T-helper 17 cell (primary cell): Measurements from ENCODE around the gene GMPR2. TPM values are rescaled to one million over a fixed set of nuclear protein-coding genes. Genes with fewer than 3 reads are reported as not detected.

Source experiments
- total RNA-seq, 4 donors: library from RNA in 2 of 4; stranded (reverse) in 2 of 4; gene quantifications; one replicate each; pipeline ENCODE4 v1.2.3 and lab custom pipeline; 2022 to 2026

GMPR2 gene
- total RNA-seq, 2 donors from 2014 or later: 37.0 to 44.0 TPM

Other genes starting within 250 kb of the GMPR2 start
- gene DHRS4L2, start 244.0 kb upstream of the GMPR2 start, total RNA-seq: 1 to 10 TPM; 9.9 to 10.0 TPM
- under 1 TPM in 1 of 2 donors, not detected in 1; 0.31 TPM for gene CARMIL3, start 180.9 kb upstream of the GMPR2 start, total RNA-seq
- gene CPNE6, start 161.4 kb upstream of the GMPR2 start, total RNA-seq: not detected
- 10 to 100 TPM; 14.2 to 15.5 TPM for gene PCK2, start 138.6 kb upstream of the GMPR2 start, total RNA-seq
- gene DCAF11, start 118.2 kb upstream of the GMPR2 start, total RNA-seq: 10 to 100 TPM; 75.5 to 86.1 TPM
- gene NRL, start 118.0 kb upstream of the GMPR2 start, total RNA-seq: 1 to 10 TPM; 2.2 to 3.2 TPM
- gene FITM1, start 102.3 kb upstream of the GMPR2 start, total RNA-seq: 1 to 10 TPM; 1.4 to 1.9 TPM
- 100 to 1,000 TPM; 235 to 257 TPM for gene PSME1, start 96.7 kb upstream of the GMPR2 start, total RNA-seq
- 1 to 10 TPM; 8.3 to 9.7 TPM for gene EMC9, start 91.3 kb upstream of the GMPR2 start, total RNA-seq
- 100 to 1,000 TPM; 134 to 141 TPM for gene PSME2, start 86.3 kb upstream of the GMPR2 start, total RNA-seq
- gene RNF31, start 85.4 kb upstream of the GMPR2 start, total RNA-seq: 10 to 100 TPM; 85.8 to 98.3 TPM
- gene IRF9, start 71.7 kb upstream of the GMPR2 start, total RNA-seq: 100 to 1,000 TPM; 172 to 230 TPM
- 10 to 100 TPM; 66.3 to 94.8 TPM for gene REC8, start 60.8 kb upstream of the GMPR2 start, total RNA-seq
- gene IPO4, start 44.1 kb upstream of the GMPR2 start, total RNA-seq: 10 to 100 TPM; 46.6 to 47.3 TPM
- gene TM9SF1, start 37.5 kb upstream of the GMPR2 start, total RNA-seq: 10 to 100 TPM; 22.3 to 22.6 TPM
- under 1 TPM; 0.27 to 0.55 TPM for gene TSSK4, start 27.2 kb upstream of the GMPR2 start, total RNA-seq
- 10 to 100 TPM; 69.9 to 77.2 TPM for gene CHMP4A, start 19.4 kb upstream of the GMPR2 start, total RNA-seq
- gene MDP1, start 16.9 kb upstream of the GMPR2 start, total RNA-seq: 1 to 10 TPM; 4.0 to 5.9 TPM
- gene NEDD8, start 562 bp upstream of the GMPR2 start, total RNA-seq: 10 to 100 TPM; 90.0 to 99.5 TPM
- gene TINF2, start 9.7 kb downstream of the GMPR2 start, total RNA-seq: 100 to 1,000 TPM; 106 to 107 TPM
- gene TGM1, start 30.2 kb downstream of the GMPR2 start, total RNA-seq: 1 to 10 TPM; 3.4 to 4.3 TPM
- 10 to 100 TPM; 54.4 to 72.1 TPM for gene RABGGTA, start 38.7 kb downstream of the GMPR2 start, total RNA-seq
- gene DHRS1, start 66.9 kb downstream of the GMPR2 start, total RNA-seq: 10 to 100 TPM; 24.0 to 27.0 TPM
- gene NOP9, start 66.9 kb downstream of the GMPR2 start, total RNA-seq: 10 to 100 TPM; 25.7 to 27.7 TPM
- gene CIDEB, start 75.0 kb downstream of the GMPR2 start, total RNA-seq: 10 to 100 TPM; 14.5 to 16.8 TPM
- 10 to 100 TPM; 17.3 to 23.3 TPM for gene LTB4R2, start 77.2 kb downstream of the GMPR2 start, total RNA-seq
- gene LTB4R, start 78.6 kb downstream of the GMPR2 start, total RNA-seq: 10 to 100 TPM; 21.5 to 23.1 TPM
- gene ADCY4, start 102.1 kb downstream of the GMPR2 start, total RNA-seq: 1 to 10 TPM; 5.4 to 7.9 TPM
- 10 to 100 TPM; 22.7 to 26.1 TPM for gene RIPK3, start 107.1 kb downstream of the GMPR2 start, total RNA-seq
- gene NFATC4, start 135.3 kb downstream of the GMPR2 start, total RNA-seq: not detected
- gene NYNRIN, start 166.1 kb downstream of the GMPR2 start, total RNA-seq: under 1 TPM in 1 of 2 donors, not detected in 1; 0.22 TPM
- 1 to 10 TPM; 4.2 to 6.0 TPM for gene CBLN3, start 196.7 kb downstream of the GMPR2 start, total RNA-seq
- gene KHNYN, start 197.0 kb downstream of the GMPR2 start, total RNA-seq: 100 to 1,000 TPM; 118 to 128 TPM
- gene SDR39U1, start 209.8 kb downstream of the GMPR2 start, total RNA-seq: 10 to 100 TPM; 64.3 to 82.6 TPM